GM21619 (cell line): Measurements from ENCODE around the gene UCK2.

Source experiments
- ATAC-seq: cut with Tn5 transposase; IDR thresholded peaks from one replicate; pipeline ENCODE4 v1.9.1; 2021; ENCODE audit not compliant: unreplicated experiment

UCK2 gene

GRCh38 chr1:165899461-165899941, 72.1 kb downstream of the UCK2 start:
- no peak for ATAC-seq

- no peak for ATAC-seq
Measured at GRCh38 chr1:165900576-165901380, 73.4 kb downstream of the UCK2 start.

- ATAC-seq: no peak
Measured at GRCh38 chr1:165902565-165902964, 75.2 kb downstream of the UCK2 start.

DNA sequence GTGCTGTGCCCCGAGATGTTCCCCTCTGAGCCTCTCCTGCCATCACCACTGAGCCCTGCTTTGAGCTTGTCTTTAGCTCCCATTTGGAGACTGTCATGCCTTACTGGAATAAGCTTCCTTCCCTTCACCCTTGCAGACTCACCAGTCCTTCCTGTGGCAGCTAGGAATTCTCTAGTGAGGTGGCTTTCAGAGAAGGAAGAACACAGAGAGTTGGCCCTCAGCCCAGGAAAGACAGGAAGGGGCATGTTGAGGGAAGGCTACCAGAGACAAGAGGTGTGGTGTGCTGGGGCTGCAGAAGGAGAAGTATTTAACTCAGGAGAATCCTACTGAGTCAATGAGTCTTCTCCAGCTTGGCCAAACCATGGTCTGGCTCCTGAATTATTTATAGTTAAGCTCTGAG, 76.3 kb downstream of the UCK2 start:
- ATAC-seq: no peak

GRCh38 chr1:165904948-165905347, 77.5 kb downstream of the UCK2 start:
- ATAC-seq: no peak

GRCh38 chr1:165905853-165906252, 78.4 kb downstream of the UCK2 start:
- no peak for ATAC-seq

- no peak for ATAC-seq
Measured at GRCh38 chr1:165907256-165907857, 79.9 kb downstream of the UCK2 start.

GRCh38 chr1:165910764-165911421, 83.5 kb downstream of the UCK2 start:
- no peak for ATAC-seq

- no peak for ATAC-seq
Measured at GRCh38 chr1:165911609-165912281, 84.3 kb downstream of the UCK2 start.

DNA sequence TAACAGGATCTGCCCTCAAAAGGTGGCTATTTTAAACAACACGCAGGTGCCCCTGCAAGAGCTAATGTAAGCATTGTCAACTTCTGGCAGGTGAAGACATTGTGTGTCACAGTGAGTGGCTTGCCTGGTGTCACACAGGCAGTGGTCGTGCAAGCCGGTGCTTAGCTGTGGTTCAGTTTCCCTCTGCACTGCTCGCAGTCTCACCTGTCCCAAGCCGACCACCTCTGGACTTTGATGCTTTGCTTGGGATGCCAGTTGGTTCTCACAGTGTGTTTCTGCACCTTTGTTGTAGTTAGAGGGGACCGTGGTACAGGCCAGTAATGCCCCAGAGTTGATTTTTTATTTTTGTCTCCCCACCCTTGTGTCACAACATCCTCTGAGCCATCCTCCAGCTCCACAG, 85.2 kb downstream of the UCK2 start:
- ATAC-seq: no peak

GRCh38 chr1:165914136-165914798, 86.9 kb downstream of the UCK2 start:
- ATAC-seq: peak; percentile 84

DNA sequence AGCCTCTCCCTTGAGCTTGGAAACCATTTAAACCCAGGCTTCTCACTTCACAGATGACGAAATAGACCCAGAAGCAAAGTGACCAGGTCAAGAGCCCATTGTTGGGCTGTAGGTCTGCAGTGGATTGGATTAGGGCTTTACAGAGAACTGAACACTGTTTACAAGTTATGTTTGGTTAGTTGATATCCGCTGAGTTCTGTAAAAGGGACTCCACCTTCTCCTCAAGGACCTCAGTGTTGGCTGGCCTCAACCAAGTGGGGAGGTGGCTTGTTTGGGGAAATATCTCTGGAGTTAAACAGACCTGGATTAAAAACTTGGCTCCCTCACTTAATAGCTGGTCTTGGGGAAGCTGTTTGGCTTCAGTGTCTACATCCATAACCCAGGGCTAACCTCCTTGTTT, 88.1 kb downstream of the UCK2 start:
- ATAC-seq: no peak

DNA sequence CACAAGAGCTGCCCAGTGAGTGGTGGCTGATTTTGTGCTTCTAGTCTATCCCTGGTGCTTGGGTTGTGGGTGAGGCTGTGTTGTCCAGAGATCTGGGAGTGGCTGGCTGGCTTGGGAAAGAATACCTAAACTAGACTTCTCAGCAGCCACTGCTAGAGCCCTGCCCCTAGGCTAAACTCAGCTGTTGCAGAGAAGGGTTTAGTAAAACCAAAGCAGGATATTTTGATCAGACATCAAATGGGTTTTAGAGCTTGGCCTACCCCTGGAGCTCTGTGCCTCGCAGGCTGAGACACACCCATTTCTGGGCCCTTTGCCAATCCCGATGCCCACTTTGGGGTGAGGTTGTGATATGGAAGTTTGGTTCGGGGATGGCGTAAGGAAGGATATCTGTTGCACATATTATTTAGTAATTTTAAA, 88.5 kb downstream of the UCK2 start:
- no peak for ATAC-seq

GRCh38 chr1:165917166-165917565, 89.8 kb downstream of the UCK2 start:
- ATAC-seq: no peak

DNA sequence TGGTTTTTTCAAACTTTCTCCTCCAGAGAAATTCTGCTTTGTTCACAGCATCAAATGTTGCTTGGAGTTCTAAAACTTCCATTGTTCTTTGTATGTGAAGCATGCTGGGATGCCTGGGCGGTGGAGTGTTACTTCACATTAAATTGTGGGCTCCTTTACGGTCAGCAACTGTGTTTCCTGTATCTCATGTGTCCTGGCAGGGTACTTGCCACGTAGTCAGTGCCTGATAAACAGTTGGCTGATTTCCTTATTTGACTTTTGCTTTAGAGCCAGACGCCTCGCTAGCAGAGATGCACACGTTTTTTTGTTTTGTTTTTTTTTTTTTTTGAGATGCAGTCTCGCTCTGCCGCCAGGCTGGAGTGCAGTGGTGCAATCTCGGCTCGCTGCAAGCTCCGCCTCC, 96.7 kb downstream of the UCK2 start:
- no peak for ATAC-seq

- no peak for ATAC-seq
Measured at GRCh38 chr1:165925498-165926079, 98.2 kb downstream of the UCK2 start.

GRCh38 chr1:165927169-165927568, 99.8 kb downstream of the UCK2 start:
- peak; percentile 60 for ATAC-seq

- ATAC-seq: peak; percentile 44
Measured at GRCh38 chr1:165928075-165928731, 100.8 kb downstream of the UCK2 start.

- no peak for ATAC-seq
Measured at GRCh38 chr1:165930961-165931360, 103.5 kb downstream of the UCK2 start.
